ENCODE data around the gene COPB2.

Gene COPB2

GRCh38 chr3:139425745-139426400, 36.4 kb upstream of the COPB2 start:
- no peak for ATAC-seq
- TF ChIP-seq PPARA (CRISPR knock-in tag; IDR thresholded peaks at IDR 0.05; ENCODE audit: borderline replicate concordance), result no peak
- no peak for TF ChIP-seq ZNF8 (CRISPR knock-in tag; IDR thresholded peaks at IDR 0.05)
- no peak for TF ChIP-seq TSHZ2 (CRISPR knock-in tag; IDR thresholded peaks at IDR 0.05)
- TF ChIP-seq ZC3H10 (CRISPR knock-in tag; IDR thresholded peaks at IDR 0.05), result no peak
- no peak for TF ChIP-seq GLIS3 (CRISPR knock-in tag; IDR thresholded peaks at IDR 0.05)
- TF ChIP-seq, protein P1, sequence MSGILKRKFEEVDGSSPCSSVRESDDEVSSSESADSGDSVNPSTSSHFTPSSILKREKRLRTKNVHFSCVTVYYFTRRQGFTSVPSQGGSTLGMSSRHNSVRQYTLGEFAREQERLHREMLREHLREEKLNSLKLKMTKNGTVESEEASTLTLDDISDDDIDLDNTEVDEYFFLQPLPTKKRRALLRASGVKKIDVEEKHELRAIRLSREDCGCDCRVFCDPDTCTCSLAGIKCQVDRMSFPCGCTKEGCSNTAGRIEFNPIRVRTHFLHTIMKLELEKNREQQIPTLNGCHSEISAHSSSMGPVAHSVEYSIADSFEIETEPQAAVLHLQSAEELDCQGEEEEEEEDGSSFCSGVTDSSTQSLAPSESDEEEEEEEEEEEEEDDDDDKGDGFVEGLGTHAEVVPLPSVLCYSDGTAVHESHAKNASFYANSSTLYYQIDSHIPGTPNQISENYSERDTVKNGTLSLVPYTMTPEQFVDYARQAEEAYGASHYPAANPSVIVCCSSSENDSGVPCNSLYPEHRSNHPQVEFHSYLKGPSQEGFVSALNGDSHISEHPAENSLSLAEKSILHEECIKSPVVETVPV (CRISPR knock-in tag; IDR thresholded peaks at IDR 0.05), result no peak
- no peak for TF ChIP-seq CSDC2 (CRISPR knock-in tag; IDR thresholded peaks at IDR 0.05)
- no peak for TF ChIP-seq SNAI2 (CRISPR knock-in tag; IDR thresholded peaks at IDR 0.05)
- TF ChIP-seq, protein P2, sequence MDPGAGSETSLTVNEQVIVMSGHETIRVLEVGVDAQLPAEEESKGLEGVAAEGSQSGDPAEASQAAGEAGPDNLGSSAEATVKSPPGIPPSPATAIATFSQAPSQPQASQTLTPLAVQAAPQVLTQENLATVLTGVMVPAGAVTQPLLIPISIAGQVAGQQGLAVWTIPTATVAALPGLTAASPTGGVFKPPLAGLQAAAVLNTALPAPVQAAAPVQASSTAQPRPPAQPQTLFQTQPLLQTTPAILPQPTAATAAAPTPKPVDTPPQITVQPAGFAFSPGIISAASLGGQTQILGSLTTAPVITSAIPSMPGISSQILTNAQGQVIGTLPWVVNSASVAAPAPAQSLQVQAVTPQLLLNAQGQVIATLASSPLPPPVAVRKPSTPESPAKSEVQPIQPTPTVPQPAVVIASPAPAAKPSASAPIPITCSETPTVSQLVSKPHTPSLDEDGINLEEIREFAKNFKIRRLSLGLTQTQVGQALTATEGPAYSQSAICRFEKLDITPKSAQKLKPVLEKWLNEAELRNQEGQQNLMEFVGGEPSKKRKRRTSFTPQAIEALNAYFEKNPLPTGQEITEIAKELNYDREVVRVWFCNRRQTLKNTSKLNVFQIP (CRISPR knock-in tag; IDR thresholded peaks at IDR 0.05; ENCODE audit: borderline replicate concordance, low read depth), result no peak

GRCh38 chr3:139423232-139423631, 33.8 kb upstream of the COPB2 start:
- TF ChIP-seq TCF4 (CRISPR knock-in tag; IDR thresholded peaks at IDR 0.05; ENCODE audit: borderline replicate concordance) (no peak), ZNF70 (CRISPR knock-in tag; IDR thresholded peaks at IDR 0.05) (no peak), BACH2 (CRISPR knock-in tag; IDR thresholded peaks at IDR 0.05; ENCODE audit: borderline replicate concordance) (no peak), ZNF8 (CRISPR knock-in tag; IDR thresholded peaks at IDR 0.05) (no peak), ISL1 (CRISPR knock-in tag; IDR thresholded peaks at IDR 0.05) (no peak), CSDC2 (CRISPR knock-in tag; IDR thresholded peaks at IDR 0.05) (no peak), PPARA (CRISPR knock-in tag; IDR thresholded peaks at IDR 0.05; ENCODE audit: borderline replicate concordance) (no peak), GLIS3 (CRISPR knock-in tag; IDR thresholded peaks at IDR 0.05) (no peak), TSHZ2 (CRISPR knock-in tag; IDR thresholded peaks at IDR 0.05) (no peak), ZC3H10 (CRISPR knock-in tag; IDR thresholded peaks at IDR 0.05) (no peak), ZFP3 (CRISPR knock-in tag; IDR thresholded peaks at IDR 0.05) (no peak), OSR1 (CRISPR knock-in tag; IDR thresholded peaks at IDR 0.05) (no peak), TOX (CRISPR knock-in tag; IDR thresholded peaks at IDR 0.05; ENCODE audit: borderline replicate concordance) (no peak), RARB (CRISPR knock-in tag; IDR thresholded peaks at IDR 0.05) (no peak), ZNF565 (CRISPR knock-in tag; conservative IDR thresholded peaks at IDR 0.05; ENCODE audit: low read depth) (no peak)
- TF ChIP-seq, protein P1 (CRISPR knock-in tag; IDR thresholded peaks at IDR 0.05), result no peak
- TF ChIP-seq, protein P3, sequence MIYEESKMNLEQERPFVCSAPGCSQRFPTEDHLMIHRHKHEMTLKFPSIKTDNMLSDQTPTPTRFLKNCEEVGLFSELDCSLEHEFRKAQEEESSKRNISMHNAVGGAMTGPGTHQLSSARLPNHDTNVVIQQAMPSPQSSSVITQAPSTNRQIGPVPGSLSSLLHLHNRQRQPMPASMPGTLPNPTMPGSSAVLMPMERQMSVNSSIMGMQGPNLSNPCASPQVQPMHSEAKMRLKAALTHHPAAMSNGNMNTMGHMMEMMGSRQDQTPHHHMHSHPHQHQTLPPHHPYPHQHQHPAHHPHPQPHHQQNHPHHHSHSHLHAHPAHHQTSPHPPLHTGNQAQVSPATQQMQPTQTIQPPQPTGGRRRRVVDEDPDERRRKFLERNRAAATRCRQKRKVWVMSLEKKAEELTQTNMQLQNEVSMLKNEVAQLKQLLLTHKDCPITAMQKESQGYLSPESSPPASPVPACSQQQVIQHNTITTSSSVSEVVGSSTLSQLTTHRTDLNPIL (CRISPR knock-in tag; IDR thresholded peaks at IDR 0.05; ENCODE audit: low read depth), result no peak
- TF ChIP-seq, protein P2 (CRISPR knock-in tag; IDR thresholded peaks at IDR 0.05; ENCODE audit: borderline replicate concordance, low read depth), result no peak
- ATAC-seq, result no peak
